ENCODE measurements around the gene FRMPD3.

DNA sequence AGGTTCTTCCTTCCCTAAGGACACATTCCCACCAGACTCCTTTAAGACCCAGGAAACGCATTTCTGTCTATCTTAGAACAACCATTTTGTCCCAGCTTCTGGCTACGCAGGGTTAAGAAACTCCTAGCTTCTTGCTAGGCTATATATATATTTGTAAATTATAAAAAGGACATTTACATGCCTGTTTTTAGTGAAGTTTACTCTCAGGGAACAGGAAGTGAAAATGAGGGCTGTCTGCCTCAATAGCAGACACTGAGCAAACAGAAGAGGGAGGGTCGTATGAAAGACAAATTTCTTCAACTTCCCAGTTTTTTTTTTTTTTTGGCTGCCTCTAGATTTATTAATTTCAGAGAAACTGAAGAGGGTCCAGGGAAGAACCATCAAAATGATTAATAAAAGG, 9.3 kb upstream of the FRMPD3 start:
- no peak for TF ChIP-seq CTCF (IDR thresholded peaks at IDR 0.05)
- TF ChIP-seq POLR2A (IDR thresholded peaks at IDR 0.05): no peak

Measured in testis (tissue), 2 donors.